ENCODE results near the gene OLIG2. TPM values are rescaled to one million over a fixed set of nuclear protein-coding genes. Genes with fewer than 3 reads are reported as not detected.

OLIG2 gene
- total RNA-seq, 2 experiments from 2014 or later = not detected

- Mint-ChIP-seq H3K27me3 (peaks cover 59% of the 10 kb centered on the region), H3K4me3 (no peak overlapping the region), H3K27ac (no peak overlapping the region), H3K9me3 (no peaks in the 10 kb centered on the region), H3K4me1 (ENCODE audit: low read depth) (peaks cover 13% of the 10 kb centered on the region), H3K36me3 (ENCODE audit: low read depth) (no peaks in the 10 kb centered on the region)
- TF ChIP-seq, protein P1, sequence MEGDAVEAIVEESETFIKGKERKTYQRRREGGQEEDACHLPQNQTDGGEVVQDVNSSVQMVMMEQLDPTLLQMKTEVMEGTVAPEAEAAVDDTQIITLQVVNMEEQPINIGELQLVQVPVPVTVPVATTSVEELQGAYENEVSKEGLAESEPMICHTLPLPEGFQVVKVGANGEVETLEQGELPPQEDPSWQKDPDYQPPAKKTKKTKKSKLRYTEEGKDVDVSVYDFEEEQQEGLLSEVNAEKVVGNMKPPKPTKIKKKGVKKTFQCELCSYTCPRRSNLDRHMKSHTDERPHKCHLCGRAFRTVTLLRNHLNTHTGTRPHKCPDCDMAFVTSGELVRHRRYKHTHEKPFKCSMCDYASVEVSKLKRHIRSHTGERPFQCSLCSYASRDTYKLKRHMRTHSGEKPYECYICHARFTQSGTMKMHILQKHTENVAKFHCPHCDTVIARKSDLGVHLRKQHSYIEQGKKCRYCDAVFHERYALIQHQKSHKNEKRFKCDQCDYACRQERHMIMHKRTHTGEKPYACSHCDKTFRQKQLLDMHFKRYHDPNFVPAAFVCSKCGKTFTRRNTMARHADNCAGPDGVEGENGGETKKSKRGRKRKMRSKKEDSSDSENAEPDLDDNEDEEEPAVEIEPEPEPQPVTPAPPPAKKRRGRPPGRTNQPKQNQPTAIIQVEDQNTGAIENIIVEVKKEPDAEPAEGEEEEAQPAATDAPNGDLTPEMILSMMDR (IDR thresholded peaks at IDR 0.05) = no peak
- POLR2A ChIA-PET = no interaction called here
- DNase-seq (peak in 6 of 14 experiments; percentile 8 to 67 (median 28)), ATAC-seq (ENCODE audit: poor library complexity) (peak; percentile 43)
- Histone ChIP-seq H3K4me3 (ENCODE audit: low read length) (no peak overlapping the region), H3K9me3 (ENCODE audit: control insufficient read depth in 1 of 2, insufficient read depth in 1 of 2, low read length in 2 of 2) (peaks cover 0 to 11% of the 10 kb centered on the region in 2 experiments), H3K27ac (ENCODE audit: low read depth in 1 of 2, low read length in 2 of 2) (no peak overlapping the region), H3K27me3 (ENCODE audit: control insufficient read depth in 1 of 2, insufficient read depth in 2 of 2, low read length in 2 of 2) (peaks cover 17 to 25% of the 10 kb centered on the region in 2 experiments), H3K4me1 (ENCODE audit: insufficient read depth, low read length) (peaks cover 10% of the 10 kb centered on the region), H3K36me3 (ENCODE audit: insufficient read depth, low read length) (no peaks in the 10 kb centered on the region)
- CTCF ChIA-PET = interaction anchor here (0.6 kb wide), 2 partner anchors 62 to 103 kb away, joined by 3 to 5 read pairs; no protein-coding TSS in a partner anchor
- intact Hi-C loops (cut with DNase I, micrococcal nuclease) = no loop called here
Measured at GRCh38 chr21:33036430-33037162, 10.9 kb downstream of the OLIG2 start.

GRCh38 chr21:33037501-33037900 is 11.8 kb downstream of the OLIG2 start:
- H3K27me3 Mint-ChIP-seq = peaks cover 59% of the 10 kb centered on the region
- intact Hi-C loops (cut with DNase I, micrococcal nuclease) = no loop called here
- ChIA-PET CTCF (no interaction called here), POLR2A (interaction anchor here (0.8 kb wide), 1 partner anchor 324 kb away, joined by 3 read pairs; no protein-coding TSS in a partner anchor)
- TF ChIP-seq, protein P1 (IDR thresholded peaks at IDR 0.05) = no peak
- Histone ChIP-seq H3K4me1 (ENCODE audit: insufficient read depth, low read length) (peaks cover 10% of the 10 kb centered on the region), H3K36me3 (ENCODE audit: insufficient read depth, low read length) (no peaks in the 10 kb centered on the region), H3K9me3 (ENCODE audit: control insufficient read depth in 1 of 2, insufficient read depth in 1 of 2, low read length in 2 of 2) (peaks cover 0 to 11% of the 10 kb centered on the region in 2 experiments), H3K4me3 (ENCODE audit: low read length) (no peak overlapping the region), H3K27ac (ENCODE audit: low read depth in 1 of 2, low read length in 2 of 2) (no peak overlapping the region), H3K27me3 (ENCODE audit: control insufficient read depth in 1 of 2, insufficient read depth in 2 of 2, low read length in 2 of 2) (peaks cover 9 to 16% of the 10 kb centered on the region in 2 experiments)
- H3K4me1 Mint-ChIP-seq (ENCODE audit: low read depth) = peaks cover 13% of the 10 kb centered on the region
- H3K9me3 Mint-ChIP-seq = no peaks in the 10 kb centered on the region
- H3K36me3 Mint-ChIP-seq (ENCODE audit: low read depth) = no peaks in the 10 kb centered on the region
- DNase-seq (no peak), ATAC-seq (ENCODE audit: poor library complexity) (no peak)
- no peak overlapping the region for H3K4me3 Mint-ChIP-seq
- H3K27ac Mint-ChIP-seq = no peak overlapping the region

DNA sequence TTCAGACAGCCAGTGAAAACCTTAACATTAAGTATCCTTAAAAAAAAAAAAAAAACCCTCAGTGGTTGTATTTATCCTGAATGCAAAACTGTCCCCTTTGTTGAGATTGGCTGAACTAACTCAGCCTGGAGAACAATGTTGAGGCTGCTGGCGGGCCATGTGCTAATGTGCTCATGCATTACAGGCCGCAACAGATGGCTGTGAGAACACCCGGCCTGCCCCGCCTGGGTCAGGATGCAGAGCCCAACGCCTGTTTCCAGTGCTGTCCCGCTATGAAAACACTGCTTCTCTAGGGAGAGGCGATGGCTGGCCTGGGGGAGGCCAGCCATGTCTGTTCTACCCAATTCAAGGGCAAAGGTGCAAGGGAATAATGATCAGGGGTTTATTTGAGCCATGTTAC is 13.8 kb downstream of the OLIG2 start:
- Histone ChIP-seq H3K9me3 (ENCODE audit: control insufficient read depth in 1 of 2, insufficient read depth in 1 of 2, low read length in 2 of 2) (peaks cover 0 to 5% of the 10 kb centered on the region in 2 experiments), H3K27ac (ENCODE audit: low read depth in 1 of 2, low read length in 2 of 2) (no peak overlapping the region), H3K4me1 (ENCODE audit: insufficient read depth, low read length) (peaks cover 10% of the 10 kb centered on the region), H3K27me3 (ENCODE audit: control insufficient read depth in 1 of 2, insufficient read depth in 2 of 2, low read length in 2 of 2) (peaks cover 15 to 16% of the 10 kb centered on the region in 2 experiments), H3K36me3 (ENCODE audit: insufficient read depth, low read length) (no peaks in the 10 kb centered on the region), H3K4me3 (ENCODE audit: low read length) (no peak overlapping the region)
- ATAC-seq (ENCODE audit: poor library complexity) (no peak), DNase-seq (no peak)
- intact Hi-C loops (cut with DNase I, micrococcal nuclease) = no loop called here
- H3K27ac Mint-ChIP-seq = no peak overlapping the region
- peaks cover 66% of the 10 kb centered on the region for H3K27me3 Mint-ChIP-seq
- H3K9me3 Mint-ChIP-seq = no peaks in the 10 kb centered on the region
- H3K36me3 Mint-ChIP-seq (ENCODE audit: low read depth) = no peaks in the 10 kb centered on the region
- no peak overlapping the region for H3K4me3 Mint-ChIP-seq
- ChIA-PET CTCF (no interaction called here), POLR2A (no interaction called here)
- peaks cover 13% of the 10 kb centered on the region for H3K4me1 Mint-ChIP-seq (ENCODE audit: low read depth)
- TF ChIP-seq, protein P1 (IDR thresholded peaks at IDR 0.05) = no peak

Measured in CD4-positive, alpha-beta T cell (primary cell).